PFSK-1 (cell line): ENCODE data around the gene SLC66A2.

Experiments used
- POLR2AphosphoS5 ChIP-seq: IDR thresholded peaks from 2 replicates; pipeline ENCODE4 v1.6.1; 2012; ENCODE audit warnings: low read depth, mild to moderate bottlenecking, control low read depth, low read length, moderate library complexity
- SIN3A ChIP-seq: IDR thresholded peaks from 2 replicates; pipeline ENCODE4 v1.6.1; 2012; ENCODE audit warnings: mild to moderate bottlenecking, low read length, moderate library complexity, borderline replicate concordance; ENCODE audit not compliant: insufficient read depth
- TAF1 ChIP-seq: IDR thresholded peaks from 2 replicates; pipeline ENCODE4 v1.6.1; 2012; ENCODE audit warnings: low read length, control low read depth, borderline replicate concordance; ENCODE audit not compliant: insufficient read depth

DNA sequence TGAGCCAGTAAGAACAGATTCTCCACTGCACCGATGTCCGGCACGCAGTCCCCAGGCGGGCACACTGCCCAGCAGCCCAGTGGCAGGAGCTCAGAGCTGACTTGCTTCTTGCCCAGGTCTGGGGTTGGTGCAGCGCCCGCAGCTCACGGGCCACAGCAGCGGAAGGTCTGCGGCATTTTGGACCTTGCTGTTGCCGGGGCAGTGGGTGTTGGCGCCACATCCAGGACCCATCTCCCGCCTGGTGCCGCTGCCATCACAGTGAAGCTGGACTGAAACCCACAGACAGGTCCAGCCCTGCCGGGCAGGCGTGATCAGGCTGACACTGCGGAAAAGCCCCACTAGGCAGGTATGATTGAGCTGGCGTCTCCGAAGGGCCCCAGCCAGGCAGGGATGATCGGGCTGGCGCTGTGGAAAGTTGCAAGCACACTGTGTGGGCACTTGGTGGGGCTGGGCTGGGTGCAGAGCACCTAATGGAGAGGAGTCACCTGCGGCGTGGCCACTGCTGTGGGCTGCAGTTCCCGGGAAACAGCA is 75.5 kb downstream of the SLC66A2 start:
- TF ChIP-seq TAF1 (no peak), SIN3A (no peak), POLR2AphosphoS5 (no peak)
